Stimulated activated effector memory CD8-positive, alpha-beta T cell treated with anti-CD3 and anti-CD28 coated beads, Interleukin-12 subunit alpha, Interleukin-12 subunit beta, amount 100 ng/mL, for 72 hours (primary cell): Measurements from ENCODE around the gene MRI1.
A peak's percentile ranks its signal among the peaks of the same experiment; 100 is the strongest.
"Not testable (repeated sequence)": the region's sequence is repeated elsewhere in the genome, so short reads cannot be mapped to it uniquely, and the experiment has no call there.

Source experiments
- ATAC-seq: fragments of 150-1000 bp; cut with Tn5 transposase; 2 replicates; pipeline ENCODE4 v1.10.0; 2021
- DNase-seq, 2 donors: peaks; one replicate each; pipeline ENCODE4 v3.0.0; 2021 to 2022; ENCODE audit warnings: low spot score in 2 of 2
- H3K27ac Mint-ChIP-seq: one replicate; pipeline ENCODE4 v1.8.0; 2022; ENCODE audit warnings: mild to moderate bottlenecking, mixed read lengths
- H3K36me3 Mint-ChIP-seq: one replicate; pipeline ENCODE4 v1.8.0; 2022; ENCODE audit warnings: mild to moderate bottlenecking, mixed read lengths
- H3K4me1 Mint-ChIP-seq: one replicate; pipeline ENCODE4 v1.8.0; 2022; ENCODE audit warnings: mixed read lengths
- H3K4me3 Mint-ChIP-seq: one replicate; pipeline ENCODE4 v1.8.0; 2022; ENCODE audit warnings: mild to moderate bottlenecking, mixed read lengths
- H3K9me3 Mint-ChIP-seq: one replicate; pipeline ENCODE4 v1.8.0; 2022; ENCODE audit warnings: mixed read lengths

MRI1 gene

DNA sequence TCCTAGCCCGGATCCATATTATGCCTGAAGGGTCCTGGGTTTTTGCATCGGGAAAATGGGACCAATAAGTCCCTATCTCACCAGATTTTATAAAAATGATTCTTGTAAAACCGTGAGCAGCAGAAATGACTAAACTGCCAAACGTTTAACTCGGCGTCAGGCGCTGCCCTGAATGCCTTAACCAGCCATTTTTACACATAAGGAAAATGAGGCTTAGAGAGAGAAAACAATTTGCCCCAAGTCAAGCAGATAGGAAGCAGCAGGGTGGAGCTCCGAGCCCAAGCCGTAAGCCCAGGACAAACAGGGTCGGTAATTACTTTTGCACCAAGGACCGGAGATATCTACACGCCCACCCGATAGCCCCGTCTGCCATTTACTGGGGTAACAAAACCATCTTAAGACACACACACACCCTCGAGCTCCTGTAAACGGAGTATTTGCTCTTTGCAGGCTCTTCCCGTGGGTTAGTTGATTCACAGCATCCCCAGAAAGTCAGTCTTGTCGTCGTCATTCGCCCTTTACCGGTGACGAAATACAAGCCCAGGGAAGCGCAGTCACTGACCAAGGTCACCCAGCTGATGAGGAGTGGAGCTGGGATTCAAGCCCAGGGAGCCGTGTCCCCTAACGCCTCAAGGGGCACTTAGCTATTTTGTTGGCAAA, 16.0 kb upstream of the MRI1 start:
- peaks cover 38% of the 10 kb centered on the region for H3K36me3 Mint-ChIP-seq
- peaks cover 16% of the 10 kb centered on the region for H3K4me1 Mint-ChIP-seq
- H3K4me3 Mint-ChIP-seq, result peak overlapping the region; percentile 79
- DNase-seq (peak in 1 of 2 donors; percentile 59), ATAC-seq (peak; percentile 3)
- peak overlapping the region; percentile 84 for H3K27ac Mint-ChIP-seq
- no peaks in the 10 kb centered on the region for H3K9me3 Mint-ChIP-seq

DNA sequence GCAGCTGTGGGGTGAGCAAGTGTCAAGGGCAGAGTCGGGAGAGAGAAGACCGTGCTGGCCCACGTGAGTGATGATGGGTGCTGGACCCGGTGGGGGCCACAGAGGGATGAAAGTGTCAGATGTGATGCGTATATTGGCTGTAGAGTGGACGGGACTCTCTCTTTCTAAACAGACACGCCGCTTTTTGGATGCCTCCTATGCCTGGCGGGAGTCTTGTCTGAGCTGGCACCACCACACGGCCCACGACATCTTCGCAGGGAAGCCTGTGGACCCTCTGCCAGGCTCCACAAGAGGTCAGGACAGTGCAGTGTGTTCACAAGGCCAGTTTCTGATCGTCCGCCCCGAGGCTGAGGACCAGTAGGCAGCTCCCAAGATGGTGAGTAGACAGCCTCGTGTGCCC, 12.9 kb upstream of the MRI1 start:
- H3K27ac Mint-ChIP-seq, result peak overlapping the region; percentile 20
- H3K4me1 Mint-ChIP-seq, result peaks cover 16% of the 10 kb centered on the region
- no peaks in the 10 kb centered on the region for H3K9me3 Mint-ChIP-seq
- DNase-seq (no peak), ATAC-seq (no peak)
- H3K36me3 Mint-ChIP-seq, result peaks cover 69% of the 10 kb centered on the region
- no peak overlapping the region for H3K4me3 Mint-ChIP-seq

DNA sequence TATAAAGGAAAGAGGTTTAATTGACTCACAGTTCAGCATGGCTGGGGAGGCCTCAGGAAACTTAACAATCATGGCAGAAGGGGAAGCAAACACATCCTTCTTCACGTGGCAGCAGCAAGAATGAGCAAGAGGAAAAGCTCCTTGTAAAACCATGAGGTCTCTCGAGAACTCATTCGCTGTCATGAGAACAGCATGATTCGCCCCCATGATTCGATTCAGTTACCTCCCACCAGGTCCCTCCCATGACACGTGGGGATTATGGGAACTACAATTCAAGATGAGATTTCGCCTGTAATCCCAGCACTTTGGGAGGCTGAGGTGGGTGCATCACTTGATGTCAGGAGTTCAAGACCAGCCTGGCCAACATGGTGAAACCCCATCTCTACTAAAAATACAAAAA, 10.7 kb upstream of the MRI1 start:
- Mint-ChIP-seq H3K4me1 (peaks cover 16% of the 10 kb centered on the region), H3K36me3 (peaks cover 86% of the 10 kb centered on the region)
- not testable (repeated sequence) for H3K9me3 Mint-ChIP-seq, DNase-seq, H3K4me3 Mint-ChIP-seq, ATAC-seq, H3K27ac Mint-ChIP-seq

DNA sequence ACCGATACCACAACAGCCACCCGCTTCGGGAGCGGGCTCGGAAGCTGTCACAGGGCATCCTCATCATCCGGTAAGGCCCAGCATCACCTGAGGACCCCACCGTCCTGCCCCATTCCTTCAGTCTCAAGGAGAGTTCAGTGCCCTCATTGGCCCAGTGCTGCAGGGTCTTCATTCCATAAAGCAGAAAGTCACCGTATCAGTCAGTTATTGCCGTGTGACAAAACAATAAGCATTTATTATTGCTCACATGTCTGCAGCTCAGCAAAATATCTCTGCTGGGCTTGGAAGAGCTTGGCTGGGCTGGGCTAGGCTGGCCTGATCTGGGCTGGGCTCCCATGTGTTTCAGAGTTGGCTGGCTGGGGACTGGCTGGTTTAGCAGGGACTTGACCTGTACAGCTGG, 8.1 kb upstream of the MRI1 start:
- Mint-ChIP-seq H3K27ac (no peak overlapping the region), H3K36me3 (peaks cover 100% of the 10 kb centered on the region), H3K9me3 (no peaks in the 10 kb centered on the region), H3K4me3 (no peak overlapping the region), H3K4me1 (peaks cover 5% of the 10 kb centered on the region)
- DNase-seq (no peak), ATAC-seq (no peak)

DNA sequence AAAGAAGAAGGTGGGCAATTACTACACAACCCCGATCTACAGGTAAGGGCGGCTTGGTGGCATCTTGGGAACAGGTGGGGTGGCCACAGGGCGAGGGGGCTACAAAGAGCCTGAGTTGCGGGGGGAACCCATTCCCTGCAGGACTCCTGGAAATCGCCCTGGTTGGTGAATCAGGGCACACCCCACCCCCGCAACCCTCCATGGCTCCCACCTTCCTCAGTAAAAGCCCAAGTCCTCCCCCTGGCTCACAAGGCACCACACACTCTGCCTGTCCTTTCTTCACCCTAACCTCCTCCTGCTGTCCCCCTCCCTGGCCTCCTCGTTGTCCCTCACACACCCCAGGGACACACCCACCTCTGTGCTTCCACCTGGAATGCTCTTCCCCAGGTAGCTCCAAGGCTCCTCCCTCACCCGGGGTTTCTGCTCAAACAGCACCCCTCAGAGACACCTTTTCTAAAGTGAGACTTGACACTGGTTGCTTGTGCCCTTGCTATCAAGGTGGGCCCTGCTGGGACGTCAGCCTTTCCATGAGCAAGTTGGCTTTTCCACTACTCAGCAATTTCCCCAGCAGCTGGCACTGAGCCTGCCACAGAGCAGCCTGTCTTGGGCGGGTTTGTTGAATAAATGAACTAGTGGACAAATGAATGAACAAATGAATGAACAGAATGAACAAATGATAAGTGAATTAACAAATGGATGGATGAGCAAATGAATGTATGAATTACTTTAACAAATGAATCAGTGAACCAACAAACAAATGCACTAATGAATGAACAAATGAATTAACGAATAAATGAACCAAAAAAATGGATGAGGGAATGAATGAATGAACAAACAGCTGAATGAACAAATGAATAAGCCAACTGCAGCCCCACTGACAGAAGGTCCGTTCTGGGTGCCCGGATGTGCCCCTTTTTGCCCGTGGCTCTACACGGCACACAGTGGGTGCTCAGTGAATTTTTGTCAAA, 6.2 kb upstream of the MRI1 start:
- H3K27ac Mint-ChIP-seq, result peak overlapping the region; percentile 69
- H3K36me3 Mint-ChIP-seq, result peaks cover 94% of the 10 kb centered on the region
- H3K4me3 Mint-ChIP-seq, result no peak overlapping the region
- no peak for ATAC-seq
- H3K9me3 Mint-ChIP-seq, result no peaks in the 10 kb centered on the region
- H3K4me1 Mint-ChIP-seq, result peaks cover 11% of the 10 kb centered on the region
- no peak for DNase-seq

DNA sequence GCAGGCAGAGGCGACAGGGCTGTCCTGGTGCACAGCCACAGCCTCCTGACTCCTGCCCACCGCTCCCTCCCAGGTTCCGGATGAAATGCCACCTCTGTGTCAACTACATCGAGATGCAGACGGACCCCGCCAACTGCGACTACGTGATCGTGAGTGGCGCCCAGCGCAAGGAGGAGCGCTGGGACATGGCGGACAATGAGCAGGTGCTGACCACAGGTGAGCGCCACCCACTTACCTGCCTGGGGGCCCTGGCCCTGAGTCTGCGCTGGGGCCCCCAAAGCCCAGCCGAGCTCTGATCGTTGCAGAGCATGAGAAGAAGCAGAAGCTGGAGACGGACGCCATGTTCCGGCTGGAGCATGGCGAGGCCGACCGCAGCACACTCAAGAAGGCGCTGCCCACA, 5.5 kb upstream of the MRI1 start:
- no peak for ATAC-seq
- peaks cover 18% of the 10 kb centered on the region for H3K4me1 Mint-ChIP-seq
- H3K9me3 Mint-ChIP-seq, result no peaks in the 10 kb centered on the region
- no peak for DNase-seq
- H3K36me3 Mint-ChIP-seq, result peaks cover 87% of the 10 kb centered on the region
- no peak overlapping the region for H3K4me3 Mint-ChIP-seq
- no peak overlapping the region for H3K27ac Mint-ChIP-seq

DNA sequence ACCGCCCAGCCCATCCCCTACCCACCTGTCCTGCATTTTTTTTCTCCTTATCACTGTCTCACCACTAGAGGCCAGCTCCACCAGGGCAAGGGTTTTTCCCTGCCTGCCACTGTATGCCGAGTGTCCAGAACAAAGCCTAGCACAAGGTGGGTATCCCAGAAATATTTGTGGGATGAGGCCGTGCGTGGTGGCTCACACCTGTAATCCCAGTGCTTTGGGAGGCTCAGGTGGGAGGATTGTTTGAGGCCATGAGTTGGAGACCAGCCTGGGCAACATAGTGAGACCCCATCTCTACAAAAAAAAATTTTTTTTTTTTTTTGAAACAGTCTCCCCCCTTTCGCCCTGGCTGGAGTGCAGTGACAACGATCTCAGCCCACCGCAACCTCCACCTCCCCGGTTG, 2.9 kb upstream of the MRI1 start:
- ATAC-seq (no peak), DNase-seq (no peak)
- H3K4me1 Mint-ChIP-seq, result peaks cover 36% of the 10 kb centered on the region
- H3K36me3 Mint-ChIP-seq, result peaks cover 73% of the 10 kb centered on the region
- H3K4me3 Mint-ChIP-seq, result no peak overlapping the region
- no peaks in the 10 kb centered on the region for H3K9me3 Mint-ChIP-seq
- no peak overlapping the region for H3K27ac Mint-ChIP-seq

DNA sequence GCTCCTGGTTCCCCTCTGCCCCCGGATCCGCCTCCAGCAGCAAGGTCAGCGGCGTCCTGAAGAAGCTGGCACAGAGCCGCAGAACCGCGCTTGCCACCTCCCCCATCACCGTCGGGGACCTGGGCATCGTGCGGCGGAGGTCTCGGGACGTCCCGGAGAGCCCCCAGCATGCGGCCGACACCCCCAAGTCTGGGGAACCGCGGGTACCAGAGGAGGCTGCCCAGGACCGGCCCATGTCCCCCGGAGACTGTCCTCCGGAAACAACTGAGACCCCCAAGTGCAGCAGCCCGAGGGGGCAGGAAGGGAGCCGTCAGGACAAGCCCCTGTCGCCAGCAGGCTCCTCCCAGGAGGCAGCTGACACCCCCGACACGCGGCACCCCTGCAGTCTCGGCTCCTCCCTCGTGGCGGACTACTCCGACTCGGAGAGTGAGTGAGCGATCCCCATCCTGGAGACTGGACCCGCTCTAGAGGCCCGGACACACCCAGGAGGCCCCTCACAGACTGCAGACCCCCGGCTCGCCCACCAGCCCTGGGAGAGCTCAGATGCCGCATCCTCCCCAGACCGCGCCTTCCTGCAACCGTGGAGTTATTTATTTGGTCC, 1.6 kb upstream of the MRI1 start:
- ATAC-seq, result no peak

DNA sequence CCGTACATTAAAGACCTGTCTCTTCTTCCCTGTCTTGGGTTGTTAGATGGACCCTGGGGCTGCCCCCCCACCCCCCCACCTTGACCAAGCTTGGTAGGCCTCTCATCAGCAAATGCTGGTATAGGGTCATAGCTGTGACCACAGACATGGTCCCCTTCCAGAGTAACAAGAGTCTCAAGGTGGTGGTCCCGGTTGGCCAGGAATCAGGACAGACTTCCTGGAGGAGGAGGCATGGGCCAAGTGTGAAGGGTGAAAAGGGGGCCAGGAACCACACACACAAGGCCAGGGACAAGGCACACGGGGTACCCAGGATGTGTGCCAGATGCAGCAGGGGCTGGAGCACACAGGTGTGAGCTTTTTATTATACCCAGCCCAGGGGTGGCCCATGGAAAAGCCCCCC, 1.1 kb upstream of the MRI1 start:
- peak overlapping the region; percentile 78 for H3K4me3 Mint-ChIP-seq
- H3K9me3 Mint-ChIP-seq, result no peaks in the 10 kb centered on the region
- DNase-seq, result no peak
- no peak for ATAC-seq
- peaks cover 63% of the 10 kb centered on the region for H3K36me3 Mint-ChIP-seq
- no peak overlapping the region for H3K27ac Mint-ChIP-seq
- H3K4me1 Mint-ChIP-seq, result peaks cover 33% of the 10 kb centered on the region

More for the DNA sequence above, 1.6 kb upstream of the MRI1 start:
- no peak for DNase-seq
- H3K4me1 Mint-ChIP-seq, result peaks cover 37% of the 10 kb centered on the region
- H3K27ac Mint-ChIP-seq, result no peak overlapping the region
- peaks cover 68% of the 10 kb centered on the region for H3K36me3 Mint-ChIP-seq
- H3K9me3 Mint-ChIP-seq, result no peaks in the 10 kb centered on the region
- peak overlapping the region; percentile 78 for H3K4me3 Mint-ChIP-seq

DNA sequence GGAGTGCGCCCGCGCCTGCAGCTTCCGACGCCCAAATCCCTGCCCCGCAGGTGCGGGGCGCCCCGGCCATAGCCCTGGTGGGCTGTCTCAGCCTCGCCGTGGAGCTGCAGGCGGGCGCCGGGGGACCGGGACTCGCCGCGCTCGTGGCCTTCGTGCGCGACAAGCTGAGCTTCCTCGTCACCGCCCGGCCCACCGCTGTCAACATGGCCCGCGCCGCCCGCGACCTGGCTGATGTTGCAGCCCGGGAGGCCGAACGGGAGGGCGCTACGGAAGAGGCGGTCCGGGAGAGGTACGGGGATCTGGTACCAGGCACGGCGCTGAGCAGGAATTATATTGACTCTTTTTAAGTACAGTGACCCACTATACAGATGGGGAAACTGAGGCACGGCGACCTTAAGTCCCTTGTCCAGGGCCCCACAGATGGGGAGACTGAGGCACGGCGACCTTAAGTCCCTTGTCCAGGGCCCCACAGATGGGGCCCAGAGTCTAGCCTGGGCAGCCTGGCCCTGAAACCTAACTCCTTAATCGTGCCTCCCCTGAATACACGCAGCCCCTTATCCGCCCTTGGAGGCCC, 586 bp downstream of the MRI1 start:
- peak overlapping the region; percentile 78 for H3K27ac Mint-ChIP-seq
- peak overlapping the region; percentile 78 for H3K4me3 Mint-ChIP-seq
- H3K9me3 Mint-ChIP-seq, result no peaks in the 10 kb centered on the region
- peak; percentile 76 for ATAC-seq
- H3K4me1 Mint-ChIP-seq, result peaks cover 32% of the 10 kb centered on the region
- DNase-seq, result peak in 1 of 2 donors; percentile 29
- peaks cover 61% of the 10 kb centered on the region for H3K36me3 Mint-ChIP-seq

DNA sequence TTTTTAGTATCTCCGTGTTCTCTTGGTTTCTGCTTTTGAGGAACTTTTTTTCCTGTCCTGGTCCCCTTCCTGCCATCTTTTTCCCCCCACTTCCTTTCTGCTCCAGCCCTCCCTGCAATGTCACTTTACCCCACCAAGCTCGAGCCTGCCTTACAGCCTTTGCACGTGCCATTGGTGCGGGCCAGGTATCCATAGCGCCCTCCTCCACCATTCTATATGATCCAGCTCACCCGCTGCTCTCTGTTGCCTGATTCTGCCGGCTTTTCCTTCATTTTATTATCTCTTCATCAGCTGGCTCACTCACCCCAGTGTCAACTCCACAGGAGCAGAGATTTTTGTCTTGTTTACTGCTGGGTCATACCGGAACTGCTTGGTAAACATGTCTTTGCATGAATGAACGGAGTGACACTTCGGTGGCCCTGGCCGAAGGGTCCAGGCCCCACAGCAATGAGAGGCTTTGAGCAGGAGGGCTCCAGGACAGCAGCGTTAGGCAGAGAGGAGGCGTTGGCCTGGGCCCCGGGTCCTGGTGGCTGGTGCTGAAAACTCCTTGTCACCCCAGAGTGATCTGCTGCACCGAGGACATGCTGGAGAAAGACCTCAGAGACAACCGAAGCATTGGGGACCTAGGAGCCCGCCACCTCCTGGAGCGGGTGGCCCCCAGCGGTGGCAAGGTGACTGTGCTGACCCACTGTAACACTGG, 1.2 kb downstream of the MRI1 start:
- Mint-ChIP-seq H3K36me3 (peaks cover 61% of the 10 kb centered on the region), H3K9me3 (no peaks in the 10 kb centered on the region), H3K4me3 (peak overlapping the region; percentile 78), H3K4me1 (peaks cover 32% of the 10 kb centered on the region), H3K27ac (peak overlapping the region; percentile 78)
- ATAC-seq (no peak), DNase-seq (no peak)

DNA sequence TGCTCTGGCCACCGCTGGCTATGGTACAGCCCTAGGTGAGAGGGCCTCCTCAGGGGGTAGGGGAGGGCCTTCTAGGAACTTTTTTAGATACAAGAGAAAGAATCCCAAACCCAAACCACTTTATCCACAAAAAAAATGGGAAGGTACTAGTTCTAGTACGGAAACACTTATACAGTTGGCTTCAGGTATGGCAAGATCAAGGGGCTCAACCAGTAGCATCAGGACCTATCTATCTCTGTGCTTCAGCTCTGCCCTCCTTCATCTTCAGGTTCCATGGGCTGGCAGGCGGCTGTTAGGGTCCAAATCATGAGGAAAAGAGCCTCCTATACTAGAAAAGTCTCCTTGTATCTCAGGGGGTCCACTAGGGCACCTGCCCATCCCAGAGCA, 1.8 kb downstream of the MRI1 start:
- H3K4me1 Mint-ChIP-seq, result peaks cover 32% of the 10 kb centered on the region
- H3K27ac Mint-ChIP-seq, result no peak overlapping the region
- ATAC-seq (no peak), DNase-seq (no peak)
- peaks cover 61% of the 10 kb centered on the region for H3K36me3 Mint-ChIP-seq
- peak overlapping the region; percentile 78 for H3K4me3 Mint-ChIP-seq
- no peaks in the 10 kb centered on the region for H3K9me3 Mint-ChIP-seq

DNA sequence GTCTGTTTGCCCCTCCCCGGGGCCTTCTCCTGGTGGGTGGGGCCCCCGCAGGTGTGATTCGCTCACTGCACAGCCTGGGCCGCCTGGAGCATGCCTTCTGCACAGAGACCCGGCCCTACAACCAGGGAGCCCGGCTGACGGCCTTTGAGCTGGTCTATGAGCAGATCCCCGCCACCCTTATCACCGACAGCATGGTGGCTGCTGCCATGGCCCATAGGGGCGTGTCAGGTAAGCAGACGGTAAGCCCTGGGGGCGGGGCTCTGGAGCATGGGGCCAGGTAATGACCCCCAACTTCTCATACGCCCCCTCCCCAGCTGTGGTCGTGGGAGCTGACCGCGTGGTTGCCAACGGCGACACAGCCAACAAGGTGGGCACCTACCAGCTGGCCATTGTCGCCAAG, 4.2 kb downstream of the MRI1 start:
- ATAC-seq (no peak), DNase-seq (no peak)
- H3K4me1 Mint-ChIP-seq, result peaks cover 21% of the 10 kb centered on the region
- H3K27ac Mint-ChIP-seq, result no peak overlapping the region
- no peaks in the 10 kb centered on the region for H3K9me3 Mint-ChIP-seq
- H3K36me3 Mint-ChIP-seq, result peaks cover 60% of the 10 kb centered on the region
- H3K4me3 Mint-ChIP-seq, result no peak overlapping the region

DNA sequence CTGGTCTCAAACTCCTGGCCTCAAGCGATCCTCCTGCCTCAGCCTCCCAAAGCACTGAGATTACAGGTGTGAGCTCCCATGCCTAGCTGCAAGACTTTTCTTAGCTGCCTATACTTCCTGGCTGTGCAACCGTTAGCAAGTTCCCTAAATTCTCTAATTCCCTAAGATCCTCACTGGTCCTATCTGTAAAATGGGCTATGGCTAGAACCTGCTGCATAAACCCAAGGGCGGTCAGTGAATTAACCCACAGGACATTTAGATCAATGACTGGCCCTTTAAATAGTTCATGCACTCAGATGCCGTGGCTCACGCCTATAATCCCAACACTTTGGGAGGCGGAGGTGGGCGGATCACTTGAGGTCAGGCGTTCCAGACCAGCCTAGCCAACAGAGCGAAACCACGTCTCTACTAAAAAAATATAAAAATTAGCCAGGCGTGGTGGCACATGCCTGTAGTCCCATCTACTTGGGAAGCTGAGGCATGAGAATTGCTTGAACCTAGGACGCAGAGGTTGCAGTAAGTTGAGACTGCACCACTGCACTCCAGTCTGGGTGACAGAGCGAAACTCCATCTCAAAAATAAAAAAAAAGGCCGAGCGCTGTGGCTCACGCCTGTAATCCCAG, 5.8 kb downstream of the MRI1 start:
- Mint-ChIP-seq H3K9me3 (no peaks in the 10 kb centered on the region), H3K27ac (no peak overlapping the region), H3K36me3 (peaks cover 68% of the 10 kb centered on the region), H3K4me1 (peaks cover 26% of the 10 kb centered on the region), H3K4me3 (no peak overlapping the region)
- no peak for ATAC-seq
- DNase-seq, result no peak
